ENCODE results near the gene TMIGD1.

TMIGD1 gene

GRCh38 chr17:30274887-30275286 is 59.0 kb downstream of the TMIGD1 start:
- no peak for TF ChIP-seq CTCF (IDR thresholded peaks at IDR 0.05; ENCODE audit: insufficient read depth, low read depth, low read length, missing control alignments)
- no peak overlapping the region for H3K4me3 ChIP-seq (ENCODE audit: low read depth, low read length)
- peak; percentile 30 for DNase-seq (ENCODE audit: low read depth)

DNA sequence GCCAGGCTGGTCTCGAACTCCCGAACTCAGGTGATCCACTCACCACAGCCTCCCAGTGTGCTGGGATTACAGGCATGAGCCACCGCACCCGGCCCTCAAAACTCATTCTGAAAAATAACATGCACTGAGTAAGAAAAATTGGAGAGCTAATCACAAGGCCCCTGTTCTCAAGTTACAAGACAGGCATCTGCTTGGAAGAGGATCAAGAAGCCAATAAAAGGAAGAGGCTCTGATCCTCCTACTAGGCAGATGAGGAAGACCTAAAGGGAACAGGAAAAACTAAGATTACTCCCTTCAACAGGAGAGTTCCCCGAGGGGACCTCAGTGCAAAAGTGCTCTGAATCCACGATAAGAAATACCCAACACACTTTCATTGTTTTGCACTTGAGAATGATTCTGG is 60.5 kb downstream of the TMIGD1 start:
- no peak overlapping the region for H3K4me3 ChIP-seq (ENCODE audit: low read depth, low read length)
- TF ChIP-seq CTCF (IDR thresholded peaks at IDR 0.05; ENCODE audit: insufficient read depth, low read depth, low read length, missing control alignments) = no peak
- DNase-seq (ENCODE audit: low read depth) = no peak

DNA sequence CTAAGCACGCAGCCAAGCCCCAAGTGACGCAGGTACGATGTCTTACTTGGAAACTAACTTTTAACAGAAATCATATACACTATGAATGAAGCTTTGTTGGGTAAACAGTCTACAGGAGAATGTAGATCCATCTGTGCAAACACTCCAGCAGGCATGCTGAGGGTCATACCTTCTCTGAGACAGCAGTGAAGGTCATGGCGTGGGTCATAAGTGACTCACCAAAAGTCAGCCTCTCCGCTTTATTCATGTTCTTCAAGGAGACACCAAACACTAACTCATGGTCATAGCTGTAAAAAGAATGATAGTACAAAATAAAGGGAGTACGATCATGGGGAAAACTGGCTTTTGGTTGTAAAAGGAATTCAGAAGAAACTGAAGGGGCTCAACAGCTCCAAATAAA is 62.8 kb downstream of the TMIGD1 start:
- H3K4me3 ChIP-seq (ENCODE audit: low read depth, low read length) = no peak overlapping the region
- no peak for DNase-seq (ENCODE audit: low read depth)
- TF ChIP-seq CTCF (IDR thresholded peaks at IDR 0.05; ENCODE audit: insufficient read depth, low read depth, low read length, missing control alignments) = no peak

DNA sequence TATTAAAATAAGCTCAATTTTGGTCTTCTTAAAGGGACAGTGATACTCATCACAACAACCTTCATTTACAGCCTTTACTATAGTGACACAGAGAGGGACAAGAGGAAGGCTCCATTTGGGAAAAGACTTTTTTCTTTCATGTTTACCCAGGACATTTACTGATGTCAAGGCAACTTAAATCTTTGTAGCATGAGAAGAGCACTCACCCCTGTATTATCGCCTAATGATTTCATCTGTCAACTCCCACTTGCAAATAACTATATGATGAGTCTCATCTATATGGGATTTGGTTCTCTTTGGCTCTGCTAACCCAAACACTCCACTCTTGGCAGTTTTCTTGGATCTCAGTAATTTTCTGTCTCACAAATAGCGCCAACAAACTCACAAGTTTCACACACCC is 66.2 kb downstream of the TMIGD1 start:
- no peak overlapping the region for H3K4me3 ChIP-seq (ENCODE audit: low read depth, low read length)
- TF ChIP-seq CTCF (IDR thresholded peaks at IDR 0.05; ENCODE audit: insufficient read depth, low read depth, low read length, missing control alignments) = no peak
- DNase-seq (ENCODE audit: low read depth) = no peak

Data from GM12865 (cell line).